Ectodermal cell (in vitro differentiated cells): ENCODE measurements around the gene TMEM44.

ENCODE experiments used
- H3K27ac ChIP-seq: 2 replicates; pipeline ENCODE4 v1.7.0; 2013; ENCODE audit warnings: mild to moderate bottlenecking, low read depth, low read length; ENCODE audit not compliant: insufficient read depth, poor library complexity, severe bottlenecking
- H3K27me3 ChIP-seq: 2 replicates; pipeline ENCODE4 v1.7.0; 2013; ENCODE audit warnings: mild to moderate bottlenecking, low read length; ENCODE audit not compliant: insufficient read depth, control insufficient read depth, poor library complexity, severe bottlenecking
- H3K36me3 ChIP-seq: one replicate; pipeline ENCODE4 v1.7.0; 2013; ENCODE audit warnings: low read length; ENCODE audit not compliant: control insufficient read depth, insufficient read depth
- H3K4me1 ChIP-seq: one replicate; pipeline ENCODE4 v1.7.0; 2013; ENCODE audit warnings: low read length; ENCODE audit not compliant: control insufficient read depth, insufficient read depth
- H3K4me3 ChIP-seq: 2 replicates; pipeline ENCODE4 v1.7.0; 2013; ENCODE audit warnings: low read depth, low read length, control low read depth; ENCODE audit not compliant: insufficient read depth
- H3K9me3 ChIP-seq: 2 replicates; pipeline ENCODE4 v1.7.0; 2013; ENCODE audit warnings: mild to moderate bottlenecking, low read length, moderate library complexity; ENCODE audit not compliant: control insufficient read depth
- WGBS, 2 experiments: methylation state at CpG; one replicate each; pipeline ENCODE4 v1.1.7; 2013; ENCODE audit warnings: missing lambda C conversion rate in 2 of 2; 5-methylcytosine and 5-hydroxymethylcytosine counted together

The TMEM44 gene

GRCh38 chr3:194572143-194572789, 61.0 kb downstream of the TMEM44 start:
- no peaks in the 10 kb centered on the region for H3K27me3 ChIP-seq
- WGBS, 2 experiments = 79 to 80% methylated on average over 18 of the region's 18 CpGs
- peaks cover 24% of the 10 kb centered on the region for H3K4me1 ChIP-seq
- no peaks in the 10 kb centered on the region for H3K9me3 ChIP-seq
- H3K36me3 ChIP-seq = no peaks in the 10 kb centered on the region
- H3K27ac ChIP-seq = peak overlapping the region; percentile 72
- no peak overlapping the region for H3K4me3 ChIP-seq

GRCh38 chr3:194571491-194572142, 61.6 kb downstream of the TMEM44 start:
- Histone ChIP-seq H3K9me3 (no peaks in the 10 kb centered on the region), H3K27me3 (no peaks in the 10 kb centered on the region), H3K27ac (peak overlapping the region; percentile 72), H3K4me3 (no peak overlapping the region), H3K4me1 (peaks cover 24% of the 10 kb centered on the region), H3K36me3 (no peaks in the 10 kb centered on the region)
- 73 to 77% methylated on average over 16 of the region's 16 CpGs for WGBS, 2 experiments

- no peaks in the 10 kb centered on the region for H3K9me3 ChIP-seq
- no peaks in the 10 kb centered on the region for H3K27me3 ChIP-seq
- peaks cover 24% of the 10 kb centered on the region for H3K4me1 ChIP-seq
- H3K27ac ChIP-seq = no peak overlapping the region
- no peak overlapping the region for H3K4me3 ChIP-seq
- no peaks in the 10 kb centered on the region for H3K36me3 ChIP-seq
- 97% methylated on average over 8 of the region's 8 CpGs for WGBS, 2 experiments
Measured at GRCh38 chr3:194570898-194571297, 62.3 kb downstream of the TMEM44 start.

GRCh38 chr3:194570235-194570634, 63.0 kb downstream of the TMEM44 start:
- 96% methylated on average over 13 of the region's 13 CpGs for WGBS, 2 experiments
- H3K9me3 ChIP-seq = no peaks in the 10 kb centered on the region
- no peak overlapping the region for H3K27ac ChIP-seq
- H3K4me1 ChIP-seq = peaks cover 24% of the 10 kb centered on the region
- no peaks in the 10 kb centered on the region for H3K27me3 ChIP-seq
- H3K36me3 ChIP-seq = no peaks in the 10 kb centered on the region
- no peak overlapping the region for H3K4me3 ChIP-seq

GRCh38 chr3:194569252-194569651, 64.0 kb downstream of the TMEM44 start:
- Histone ChIP-seq H3K27ac (no peak overlapping the region), H3K27me3 (no peaks in the 10 kb centered on the region), H3K9me3 (no peaks in the 10 kb centered on the region), H3K36me3 (no peaks in the 10 kb centered on the region), H3K4me1 (peaks cover 24% of the 10 kb centered on the region), H3K4me3 (no peak overlapping the region)
- WGBS, 2 experiments = 78 to 89% methylated on average over 12 of the region's 12 CpGs

- 84 to 88% methylated on average over 7 to 9 of the region's 9 CpGs for whole genome bisulfite sequencing, 2 experiments
- no peak overlapping the region for H3K27ac ChIP-seq
- H3K27me3 ChIP-seq = no peaks in the 10 kb centered on the region
- peaks cover 5% of the 10 kb centered on the region for H3K4me1 ChIP-seq
- no peaks in the 10 kb centered on the region for H3K9me3 ChIP-seq
- no peak overlapping the region for H3K4me3 ChIP-seq
- H3K36me3 ChIP-seq = no peaks in the 10 kb centered on the region
Measured at GRCh38 chr3:194565597-194566190, 67.5 kb downstream of the TMEM44 start.

GRCh38 chr3:194562986-194563385, 70.2 kb downstream of the TMEM44 start:
- no peak overlapping the region for H3K27ac ChIP-seq
- H3K36me3 ChIP-seq = no peaks in the 10 kb centered on the region
- no peak overlapping the region for H3K4me3 ChIP-seq
- H3K27me3 ChIP-seq = no peaks in the 10 kb centered on the region
- no peaks in the 10 kb centered on the region for H3K9me3 ChIP-seq
- WGBS, 2 experiments = 86 to 93% methylated on average over 2 of the region's 2 CpGs
- H3K4me1 ChIP-seq = no peaks in the 10 kb centered on the region

- H3K36me3 ChIP-seq = no peaks in the 10 kb centered on the region
- H3K9me3 ChIP-seq = no peaks in the 10 kb centered on the region
- peaks cover 3% of the 10 kb centered on the region for H3K4me1 ChIP-seq
- H3K27ac ChIP-seq = no peak overlapping the region
- H3K4me3 ChIP-seq = no peak overlapping the region
- H3K27me3 ChIP-seq = no peaks in the 10 kb centered on the region
- 92 to 93% methylated on average over 7 of the region's 7 CpGs for WGBS, 2 experiments
Measured at GRCh38 chr3:194561306-194561974, 71.8 kb downstream of the TMEM44 start.

- Histone ChIP-seq H3K4me1 (peaks cover 13% of the 10 kb centered on the region), H3K27ac (no peak overlapping the region), H3K9me3 (no peaks in the 10 kb centered on the region), H3K36me3 (no peaks in the 10 kb centered on the region), H3K4me3 (no peak overlapping the region), H3K27me3 (no peaks in the 10 kb centered on the region)
- 95% methylated on average over 7 of the region's 7 CpGs for WGBS, 2 experiments
Measured at GRCh38 chr3:194560047-194560446, 73.2 kb downstream of the TMEM44 start.

GRCh38 chr3:194559530-194559929, 73.7 kb downstream of the TMEM44 start:
- Histone ChIP-seq H3K27me3 (no peaks in the 10 kb centered on the region), H3K9me3 (no peaks in the 10 kb centered on the region), H3K27ac (no peak overlapping the region), H3K36me3 (no peaks in the 10 kb centered on the region), H3K4me3 (no peak overlapping the region), H3K4me1 (peaks cover 13% of the 10 kb centered on the region)
- WGBS, 2 experiments = 92 to 95% methylated on average over 5 of the region's 5 CpGs
